SIG-M5 treated with dmso at 0.1 percent for 504 hours (cell line): ENCODE data around the gene USE1.

Experiments
- DNase-seq: peaks from one replicate; lab custom pipeline; 2025; ENCODE audit not compliant: unreplicated experiment; lab: John Stamatoyannopoulos, UW

USE1 gene

GRCh38 chr19:17235971-17236777 is 21.0 kb downstream of the USE1 start:
- peak; percentile 24 for DNase-seq

GRCh38 chr19:17236811-17237543 is 21.8 kb downstream of the USE1 start:
- DNase-seq: no peak

- no peak for DNase-seq
Observed at GRCh38 chr19:17237747-17238706, 22.9 kb downstream of the USE1 start.

GRCh38 chr19:17240062-17240752 is 25.1 kb downstream of the USE1 start:
- no peak for DNase-seq

- no peak for DNase-seq
Observed at GRCh38 chr19:17240826-17241399, 25.8 kb downstream of the USE1 start.

GRCh38 chr19:17242431-17243208 is 27.5 kb downstream of the USE1 start:
- DNase-seq: no peak

- no peak for DNase-seq
Observed at GRCh38 chr19:17243211-17243829, 28.2 kb downstream of the USE1 start.

- DNase-seq: no peak
Observed at GRCh38 chr19:17243830-17244617, 28.9 kb downstream of the USE1 start.

- no peak for DNase-seq
Observed at GRCh38 chr19:17244618-17245534, 29.7 kb downstream of the USE1 start.

- DNase-seq: no peak
Observed at GRCh38 chr19:17245535-17245984, 30.4 kb downstream of the USE1 start, which contains the start of gene NR2F6. Gene NR2F6 (minus strand): TSS chr19:17245919. CDS start chr19:17245220, 699 bp downstream.

- peak; percentile 12 for DNase-seq
Observed at GRCh38 chr19:17246681-17247425, 31.7 kb downstream of the USE1 start.

GRCh38 chr19:17248011-17248776 is 33.0 kb downstream of the USE1 start:
- DNase-seq: no peak

- DNase-seq: no peak
Observed at GRCh38 chr19:17249887-17250548, 34.9 kb downstream of the USE1 start.

- no peak for DNase-seq
Observed at GRCh38 chr19:17254636-17255035, 39.5 kb downstream of the USE1 start.

GRCh38 chr19:17255150-17255621 is 40.0 kb downstream of the USE1 start:
- DNase-seq: no peak
